Colonic mucosa (tissue), 4 donors: Measurements from ENCODE around the gene TSC1. TPM values are rescaled to one million over a fixed set of nuclear protein-coding genes. Genes with fewer than 3 reads are reported as not detected.

Experiments used
- DNase-seq: peaks from one replicate; pipeline ENCODE4 v3.0.0-alpha.2; 2020
- H3K27ac ChIP-seq: fragments of 200-600 bp; one replicate; pipeline ENCODE4 v1.8.0; 2021
- H3K27me3 ChIP-seq: fragments of 200-600 bp; one replicate; pipeline ENCODE4 v1.8.0; 2021
- H3K36me3 ChIP-seq: fragments of 200-600 bp; one replicate; pipeline ENCODE4 v1.8.0; 2021
- H3K4me1 ChIP-seq: fragments of 200-600 bp; one replicate; pipeline ENCODE4 v1.8.0; 2021; ENCODE audit warnings: mild to moderate bottlenecking
- H3K4me3 ChIP-seq: fragments of 200-600 bp; one replicate; pipeline ENCODE4 v1.8.0; 2021
- H3K9ac ChIP-seq, 2 donors: one replicate each; pipeline ENCODE4 v1.7.0; 2013; ENCODE audit warnings: control low read depth in 2 of 2, low read depth in 2 of 2, low read length in 2 of 2
- H3K9me3 ChIP-seq: fragments of 200-600 bp; one replicate; pipeline ENCODE4 v1.8.0; 2021
- CTCF ChIP-seq: fragments of 200-600 bp; IDR thresholded peaks from one replicate; pipeline ENCODE4 v1.8.0; 2022; ENCODE audit warnings: antibody characterized with exemption, mild to moderate bottlenecking
- intact Hi-C: fragments of 100-400 bp; cut with DNase I; formaldehyde crosslinking; loops from one replicate; pipeline ENCODE4 v1.14.1; 2022
- total RNA-seq, 2 donors: library from RNA; stranded (reverse); fragmentation: NEBNext Ultra II Directional in 1 of 2; extraction: Animal tissue kit (Norgen Biotek cat#: 25700) in 1 of 2; gene quantifications; one replicate each; pipeline ENCODE4 v1.2.1, GENCODE V29; 2021
- donor health status: healthy.
- donor health status: DM: no; HTN: no; CAD: no.
- donor health status: DM: no; HTN: no; CAD: no.

Gene TSC1
- total RNA-seq, 2 donors from 2014 or later = 29.4 to 46.6 TPM

DNA sequence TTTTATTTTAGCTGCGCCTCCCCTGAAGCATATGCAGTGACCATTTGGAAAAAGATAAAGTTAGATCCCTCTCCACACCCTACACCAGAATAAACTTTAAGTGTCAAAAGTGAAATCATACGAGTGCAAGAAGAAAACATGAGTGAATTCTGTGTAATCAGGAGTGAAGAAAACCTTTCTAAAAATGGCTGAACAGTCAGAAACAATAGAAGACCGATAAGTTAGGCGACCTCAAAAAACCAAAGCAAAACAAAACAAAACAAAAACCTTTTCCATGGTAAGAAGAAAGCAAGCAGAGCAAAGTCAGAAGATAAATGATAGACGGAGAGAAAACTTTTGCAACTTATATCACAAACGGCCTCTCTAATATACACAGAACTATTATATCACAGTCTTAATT lies 16.6 kb upstream of the TSC1 start:
- H3K27me3 ChIP-seq = no peaks in the 10 kb centered on the region
- H3K27ac ChIP-seq = no peak overlapping the region
- no peaks in the 10 kb centered on the region for H3K36me3 ChIP-seq
- intact Hi-C loops = no loop called here
- no peak overlapping the region for H3K9ac ChIP-seq
- no peaks in the 10 kb centered on the region for H3K9me3 ChIP-seq
- TF ChIP-seq CTCF = no peak
- H3K4me1 ChIP-seq = no peaks in the 10 kb centered on the region
- no peak overlapping the region for H3K4me3 ChIP-seq
- DNase-seq = no peak

GRCh38 chr9:132957805-132958204 lies 13.4 kb upstream of the TSC1 start:
- no peak for DNase-seq
- Histone ChIP-seq H3K4me1 (no peaks in the 10 kb centered on the region), H3K27ac (no peak overlapping the region), H3K4me3 (no peak overlapping the region), H3K9ac (no peak overlapping the region), H3K36me3 (no peaks in the 10 kb centered on the region), H3K27me3 (no peaks in the 10 kb centered on the region), H3K9me3 (no peaks in the 10 kb centered on the region)
- intact Hi-C loops = no loop called here
- TF ChIP-seq CTCF = no peak

- no peaks in the 10 kb centered on the region for H3K4me1 ChIP-seq
- intact Hi-C loops = no loop called here
- no peak for TF ChIP-seq CTCF
- no peak overlapping the region for H3K27ac ChIP-seq
- DNase-seq = no peak
- no peak overlapping the region for H3K9ac ChIP-seq
- H3K36me3 ChIP-seq = no peaks in the 10 kb centered on the region
- no peak overlapping the region for H3K4me3 ChIP-seq
- H3K9me3 ChIP-seq = no peaks in the 10 kb centered on the region
- H3K27me3 ChIP-seq = no peaks in the 10 kb centered on the region
Measured at GRCh38 chr9:132955768-132956167, 11.4 kb upstream of the TSC1 start.

DNA sequence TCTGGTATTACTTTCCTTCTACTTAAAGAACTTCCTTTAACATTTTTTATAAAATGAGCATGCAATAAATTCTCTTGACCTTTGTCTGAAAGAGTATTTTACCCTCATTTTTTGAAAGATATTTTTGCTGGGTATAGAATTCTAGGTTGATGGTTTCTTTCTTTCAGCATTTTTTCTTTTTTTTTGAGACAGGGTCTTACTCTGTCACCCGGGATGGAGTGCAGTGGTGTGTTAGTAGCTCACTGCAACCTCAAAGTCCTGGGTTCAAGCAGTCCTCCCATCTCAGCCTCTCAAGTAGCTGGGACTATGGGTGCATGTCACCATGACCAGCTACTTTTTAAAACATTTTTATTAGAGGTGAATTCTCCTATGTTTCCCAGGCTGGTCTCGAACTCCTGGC lies 10.7 kb upstream of the TSC1 start:
- H3K4me3 ChIP-seq = no peak overlapping the region
- no peak overlapping the region for H3K27ac ChIP-seq
- H3K4me1 ChIP-seq = no peaks in the 10 kb centered on the region
- no peaks in the 10 kb centered on the region for H3K9me3 ChIP-seq
- no peak overlapping the region for H3K9ac ChIP-seq
- no peaks in the 10 kb centered on the region for H3K36me3 ChIP-seq
- no peaks in the 10 kb centered on the region for H3K27me3 ChIP-seq
- TF ChIP-seq CTCF = no peak
- DNase-seq = no peak
- intact Hi-C loops = no loop called here

- Histone ChIP-seq H3K36me3 (no peaks in the 10 kb centered on the region), H3K27me3 (no peaks in the 10 kb centered on the region), H3K4me1 (no peaks in the 10 kb centered on the region), H3K27ac (no peak overlapping the region), H3K9me3 (no peaks in the 10 kb centered on the region), H3K4me3 (no peak overlapping the region), H3K9ac (no peak overlapping the region)
- intact Hi-C loops = no loop called here
- DNase-seq = no peak
- no peak for TF ChIP-seq CTCF
Measured at GRCh38 chr9:132949709-132950108, 5.3 kb upstream of the TSC1 start.
